Epithelial cell of esophagus (primary cell): ENCODE measurements around the gene IAPP.
"Not testable (repeated sequence)": the region's sequence is repeated elsewhere in the genome, so short reads cannot be mapped to it uniquely, and the experiment has no call there.

Experiments
- DNase-seq: peaks from one replicate; pipeline ENCODE4 v3.0.0; 2010; ENCODE audit warnings: low read depth
- H3K4me3 ChIP-seq: 2 replicates; pipeline ENCODE4 v1.5.1; 2011; ENCODE audit warnings: mild to moderate bottlenecking, low read length, control low read depth
- TF ChIP-seq, protein P1 (sequence below): IDR thresholded peaks from 2 replicates; pipeline ENCODE4 v1.5.1; 2011; ENCODE audit warnings: low read depth, mild to moderate bottlenecking, low read length, control low read depth, inconsistent platforms; ENCODE audit not compliant: insufficient read depth; ENCODE audit errors: missing control alignments

The IAPP gene

DNA sequence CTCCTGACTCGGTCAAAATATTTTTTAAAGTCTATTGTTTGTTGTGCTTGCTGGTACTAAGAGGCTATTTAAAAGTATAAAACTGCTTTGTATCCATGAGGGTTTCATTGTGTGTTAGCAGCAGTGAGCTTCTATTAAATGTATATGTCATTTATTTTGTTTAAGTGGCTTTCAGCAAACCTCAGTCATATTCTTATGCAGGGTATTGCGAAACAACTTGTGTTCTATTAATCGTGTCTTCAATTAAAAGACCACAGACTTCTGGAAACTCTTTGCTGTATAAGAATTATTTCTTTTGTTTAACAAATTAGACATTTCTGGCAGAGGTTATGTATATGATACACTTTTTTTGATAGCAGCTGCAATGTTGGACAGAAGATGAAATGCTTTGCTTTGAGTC lies 6.5 kb downstream of the IAPP start:
- H3K4me3 ChIP-seq, result no peak overlapping the region
- TF ChIP-seq, protein P1, sequence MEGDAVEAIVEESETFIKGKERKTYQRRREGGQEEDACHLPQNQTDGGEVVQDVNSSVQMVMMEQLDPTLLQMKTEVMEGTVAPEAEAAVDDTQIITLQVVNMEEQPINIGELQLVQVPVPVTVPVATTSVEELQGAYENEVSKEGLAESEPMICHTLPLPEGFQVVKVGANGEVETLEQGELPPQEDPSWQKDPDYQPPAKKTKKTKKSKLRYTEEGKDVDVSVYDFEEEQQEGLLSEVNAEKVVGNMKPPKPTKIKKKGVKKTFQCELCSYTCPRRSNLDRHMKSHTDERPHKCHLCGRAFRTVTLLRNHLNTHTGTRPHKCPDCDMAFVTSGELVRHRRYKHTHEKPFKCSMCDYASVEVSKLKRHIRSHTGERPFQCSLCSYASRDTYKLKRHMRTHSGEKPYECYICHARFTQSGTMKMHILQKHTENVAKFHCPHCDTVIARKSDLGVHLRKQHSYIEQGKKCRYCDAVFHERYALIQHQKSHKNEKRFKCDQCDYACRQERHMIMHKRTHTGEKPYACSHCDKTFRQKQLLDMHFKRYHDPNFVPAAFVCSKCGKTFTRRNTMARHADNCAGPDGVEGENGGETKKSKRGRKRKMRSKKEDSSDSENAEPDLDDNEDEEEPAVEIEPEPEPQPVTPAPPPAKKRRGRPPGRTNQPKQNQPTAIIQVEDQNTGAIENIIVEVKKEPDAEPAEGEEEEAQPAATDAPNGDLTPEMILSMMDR, result no peak
- DNase-seq, result no peak

- H3K4me3 ChIP-seq, DNase-seq: not testable (repeated sequence)
These were observed 8.6 kb downstream of the IAPP start for GRCh38 chr12:21381320-21381719.

DNA sequence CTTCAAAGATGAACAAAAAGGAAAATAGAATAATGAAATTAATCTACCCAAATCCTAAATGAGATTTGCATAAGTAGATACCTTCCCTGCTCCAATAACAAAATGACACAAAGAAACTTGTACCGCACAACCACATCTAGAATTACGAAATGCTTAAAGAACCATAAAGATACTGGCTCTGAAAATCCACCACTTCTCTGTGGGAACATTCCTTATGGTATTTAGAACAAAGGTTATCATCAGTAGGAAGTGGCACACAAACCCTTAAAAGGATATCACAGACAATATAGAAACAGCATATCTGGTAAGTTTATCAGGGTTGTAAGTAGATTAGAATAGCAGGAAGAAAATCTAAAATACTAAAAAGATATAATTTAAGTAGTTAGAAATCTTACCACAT lies 11.6 kb downstream of the IAPP start:
- H3K4me3 ChIP-seq, result no peak overlapping the region
- DNase-seq, result no peak
- TF ChIP-seq, protein P1, result no peak

DNA sequence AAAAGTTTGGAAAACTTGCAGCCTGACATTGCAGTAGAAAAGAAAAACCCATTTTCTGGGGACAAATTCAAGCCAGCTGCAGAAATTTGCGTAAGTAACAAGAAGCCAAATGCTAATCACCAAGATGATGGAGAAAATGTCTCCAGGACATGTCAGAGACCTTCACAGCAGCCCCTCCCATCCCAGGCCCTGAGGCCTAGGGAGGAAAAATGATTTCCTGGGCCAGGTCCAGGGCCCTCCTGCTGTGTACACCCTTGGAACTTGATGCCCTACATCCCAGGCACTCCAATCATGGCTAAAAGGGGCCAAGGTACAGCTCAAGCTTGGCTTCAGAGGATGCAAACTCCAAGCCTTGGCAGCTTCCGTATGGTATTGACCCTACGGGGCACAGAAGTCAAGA lies 14.5 kb downstream of the IAPP start:
- DNase-seq, result no peak
- H3K4me3 ChIP-seq, result no peak overlapping the region
- TF ChIP-seq, protein P1, result no peak

GRCh38 chr12:21392384-21392783 lies 19.7 kb downstream of the IAPP start:
- no peak overlapping the region for H3K4me3 ChIP-seq
- no peak for DNase-seq
- TF ChIP-seq, protein P1, result no peak

- DNase-seq, H3K4me3 ChIP-seq: not testable (repeated sequence)
These were observed 22.3 kb downstream of the IAPP start for GRCh38 chr12:21394828-21395626.

DNA sequence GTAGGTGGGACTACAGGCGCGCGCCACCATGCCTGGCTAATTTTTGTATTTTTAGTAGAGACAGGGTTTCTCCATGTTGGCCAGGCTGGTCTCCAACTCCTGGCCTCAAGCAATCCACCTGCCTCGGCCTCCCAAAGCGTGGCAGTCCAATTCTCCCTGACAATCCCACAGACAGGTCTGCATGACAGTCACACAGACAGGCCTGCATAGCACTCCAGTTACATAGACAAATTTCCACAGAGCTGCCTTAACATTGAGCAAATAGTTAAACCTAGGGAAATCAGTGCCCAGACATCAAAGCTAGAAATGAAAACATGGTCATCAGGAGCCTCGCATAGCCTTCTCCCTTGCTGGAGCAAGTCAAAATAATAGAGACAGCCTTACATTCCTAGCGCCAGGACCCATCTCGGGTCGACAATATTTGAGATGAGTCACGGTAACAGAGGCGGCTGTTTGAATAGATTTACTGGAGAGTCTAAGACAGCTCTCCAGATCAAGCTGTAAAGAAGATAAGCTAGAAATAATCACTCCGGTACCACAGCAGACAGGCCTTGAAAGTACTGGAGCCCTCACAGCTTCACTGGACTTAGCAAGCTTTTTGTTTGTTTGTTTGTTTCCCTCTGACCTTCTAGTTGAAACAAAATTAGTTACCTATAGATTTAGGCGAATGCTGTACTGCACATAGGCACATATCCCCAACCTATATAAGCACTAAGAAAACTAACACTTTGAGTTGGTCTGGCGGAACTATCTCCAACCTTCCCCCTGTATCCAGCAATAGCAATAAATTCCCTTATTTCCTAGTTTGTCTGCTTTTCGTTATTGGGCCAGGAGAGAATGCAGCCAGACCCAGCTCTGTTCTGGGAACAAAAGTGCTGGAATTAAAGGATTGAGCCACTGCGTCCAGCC lies 40.9 kb downstream of the IAPP start:
- DNase-seq, result no peak
- TF ChIP-seq, protein P1, result no peak
- no peak overlapping the region for H3K4me3 ChIP-seq
